Lung (tissue), 12 donors: Measurements from ENCODE around the gene MIP. TPM values are rescaled to one million over a fixed set of nuclear protein-coding genes. Genes with fewer than 3 reads are reported as not detected.

Experiments
- ATAC-seq: fragments of 200-7000 bp; cut with Tn5 transposase; one replicate; pipeline ENCODE4 v1.9.1; 2020; ENCODE audit warnings: moderate number of reproducible peaks; ENCODE audit not compliant: insufficient read depth, low FRiP score
- DNase-seq, 3 donors: peaks; one replicate each; pipeline ENCODE4 v3.0.0-alpha.2; 2013 to 2017
- H3K27ac ChIP-seq, 2 donors: one replicate each; pipeline ENCODE4 v1.5.1; 2013; ENCODE audit warnings: mild to moderate bottlenecking in 2 of 2, moderate library complexity in 2 of 2, control low read depth in 1 of 2, inconsistent platforms in 1 of 2, low read depth in 1 of 2, low read length in 1 of 2
- H3K27me3 ChIP-seq, 3 donors: one replicate each; pipeline ENCODE4 v1.5.1; 2013; ENCODE audit warnings: low read length in 2 of 3; ENCODE audit not compliant: control insufficient read depth in 3 of 3, insufficient read depth in 3 of 3
- H3K36me3 ChIP-seq, 4 donors: one replicate each; pipeline ENCODE4 v1.5.1; 2013; ENCODE audit warnings: low read length in 4 of 4, mild to moderate bottlenecking in 1 of 4, moderate library complexity in 1 of 4; ENCODE audit not compliant: control insufficient read depth in 4 of 4, insufficient read depth in 4 of 4
- H3K4me1 ChIP-seq, 5 donors: one replicate each; pipeline ENCODE4 v1.5.1; 2013; ENCODE audit warnings: low read length in 5 of 5, mild to moderate bottlenecking in 2 of 5, moderate library complexity in 1 of 5; ENCODE audit not compliant: control insufficient read depth in 5 of 5, insufficient read depth in 5 of 5
- H3K4me3 ChIP-seq: one replicate; pipeline ENCODE4 v1.5.1; 2013; ENCODE audit warnings: mild to moderate bottlenecking, control low read depth, moderate library complexity
- H3K9ac ChIP-seq, 2 donors: one replicate each; pipeline ENCODE4 v1.5.1; 2013; ENCODE audit warnings: low read length in 2 of 2, control low read depth in 1 of 2; ENCODE audit not compliant: insufficient read depth in 1 of 2
- H3K9me3 ChIP-seq, 4 donors: one replicate each; pipeline ENCODE4 v1.5.1; 2013; ENCODE audit warnings: low read length in 3 of 4, mild to moderate bottlenecking in 1 of 4, moderate library complexity in 1 of 4; ENCODE audit not compliant: control insufficient read depth in 4 of 4, insufficient read depth in 3 of 4
- CTCF ChIP-seq: IDR thresholded peaks from 2 replicates; pipeline ENCODE4 v1.5.1; 2012; ENCODE audit warnings: mild to moderate bottlenecking; ENCODE audit errors: control extremely low read depth, extremely low read depth
- WGBS, 2 donors: extraction: QIAGEN DNeasy Blood & Tissue Kit; methylation state at CpG; one replicate each; pipeline ENCODE4 v1.1.7; 2013; 5-methylcytosine and 5-hydroxymethylcytosine counted together
- polyA plus RNA-seq, 2 donors: library from polyadenylated mRNA; stranded (reverse); fragments of 200-250 nt; gene quantifications; one replicate each; pipeline ENCODE4 v1.2.1, GENCODE V29; 2013
- total RNA-seq, 2 donors: library from RNA; depleted of rRNA in 1 of 2; stranded (reverse); fragments of >200 nt in 1 of 2; gene quantifications; one replicate each; pipeline ENCODE4 v1.2.1, GENCODE V29; 2014 to 2021
- donor health status: control.
- donor health status: control.
- donor health status: Bipolar disorder and iron deficiency.
- donor health status: healthy.
- donor health status: DM: yes; HTN: yes; CAD: no.

MIP gene
- total and polyA plus RNA-seq, 4 donors: 0.06 to 0.08 TPM; not detected in 2

DNA sequence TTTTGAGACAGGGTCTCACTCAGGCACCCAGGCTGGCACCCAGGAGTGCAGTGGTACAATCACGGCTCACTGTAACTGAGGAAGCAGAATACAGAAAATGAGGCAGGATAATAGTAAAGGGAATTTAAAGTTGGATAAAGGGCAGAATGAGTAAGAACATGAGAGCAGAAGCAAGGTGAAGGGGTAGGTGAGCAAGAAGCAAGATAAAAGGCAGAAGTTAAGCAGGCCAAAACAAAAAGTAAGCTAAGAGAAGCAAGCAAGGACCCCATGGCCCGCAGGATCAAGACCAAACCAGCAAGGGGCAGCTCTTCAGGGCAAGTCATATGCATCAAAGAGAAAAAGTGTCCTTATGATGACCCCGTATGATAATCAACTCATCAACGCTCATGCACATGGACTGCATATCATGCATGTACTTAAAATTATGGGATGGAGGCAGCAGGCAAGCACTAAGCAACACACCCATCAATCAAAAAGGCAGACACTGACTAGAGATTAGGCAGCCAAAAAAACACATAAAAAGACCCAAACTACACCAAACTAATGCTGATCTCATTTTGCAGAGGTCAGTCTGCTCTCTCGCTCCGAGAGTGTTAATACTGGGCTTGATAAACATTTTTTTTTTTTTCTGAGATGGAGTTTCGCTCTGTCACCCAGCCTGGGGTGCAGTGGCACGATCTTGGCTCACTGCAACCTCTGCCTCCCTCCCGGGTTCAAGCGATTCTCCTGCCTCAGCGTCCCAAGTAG, 16.9 kb downstream of the MIP start:
- peaks cover 0 to 4% (median 0%) of the 10 kb centered on the region in 5 donors for H3K4me1 ChIP-seq
- TF ChIP-seq CTCF: no peak
- no peaks in the 10 kb centered on the region for H3K9me3 ChIP-seq
- no peak overlapping the region for H3K9ac ChIP-seq
- ATAC-seq (no peak), DNase-seq (peak in 2 of 3 donors; percentile 4 to 13)
- peaks cover 0 to 8% (median 3%) of the 10 kb centered on the region in 4 donors for H3K36me3 ChIP-seq
- no peak overlapping the region for H3K27ac ChIP-seq
- WGBS, 2 donors: 88 to 94% methylated on average over 11 of the region's 11 CpGs
- no peak overlapping the region for H3K4me3 ChIP-seq
- H3K27me3 ChIP-seq: no peaks in the 10 kb centered on the region

- no peak for TF ChIP-seq CTCF
- no peaks in the 10 kb centered on the region for H3K9me3 ChIP-seq
- H3K36me3 ChIP-seq: peaks cover 0 to 9% (median 8%) of the 10 kb centered on the region in 4 donors
- ATAC-seq: no peak
- no peak for DNase-seq
- H3K4me1 ChIP-seq: peaks cover 0 to 4% (median 0%) of the 10 kb centered on the region in 5 donors
- H3K4me3 ChIP-seq: no peak overlapping the region
- WGBS, 2 donors: 82 to 88% methylated on average over 6 of the region's 6 CpGs
- no peaks in the 10 kb centered on the region for H3K27me3 ChIP-seq
- no peak overlapping the region for H3K9ac ChIP-seq
- H3K27ac ChIP-seq: no peak overlapping the region
Observed at GRCh38 chr12:56434828-56435227, 19.6 kb downstream of the MIP start.

DNA sequence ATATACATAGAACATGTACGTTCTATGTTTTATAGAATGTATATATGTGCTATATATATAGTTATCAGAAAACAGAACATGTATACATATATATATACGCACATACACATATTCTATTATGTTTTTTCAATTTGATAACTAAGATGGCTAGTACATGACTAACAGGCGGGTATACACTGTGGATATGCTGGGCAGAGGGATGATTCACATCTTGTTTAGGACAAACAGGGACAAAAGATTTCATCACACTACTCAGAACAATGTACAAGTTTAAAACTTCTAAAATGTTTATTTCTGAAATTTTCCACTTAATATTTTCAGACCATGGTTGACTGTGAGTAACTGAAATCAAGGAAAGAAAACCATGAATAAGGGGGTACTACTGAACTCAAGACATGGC, 22.6 kb downstream of the MIP start:
- ATAC-seq: no peak
- Histone ChIP-seq H3K9ac (no peak overlapping the region), H3K9me3 (no peaks in the 10 kb centered on the region), H3K36me3 (peaks cover 0 to 13% (median 10%) of the 10 kb centered on the region in 4 donors), H3K4me1 (no peaks in the 10 kb centered on the region), H3K4me3 (no peak overlapping the region), H3K27me3 (no peaks in the 10 kb centered on the region), H3K27ac (no peak overlapping the region)
- no peak for DNase-seq
- WGBS, 2 donors: 98 to 99% methylated on average over 3 of the region's 3 CpGs
- TF ChIP-seq CTCF: no peak
